Nephron progenitor cell (in vitro differentiated cells): Measurements from ENCODE around the gene MEIS1.

Experiments
- DNase-seq: peaks from one replicate; pipeline ENCODE4 v3.0.0; 2021
- H3K27ac Mint-ChIP-seq: 2 replicates; pipeline ENCODE4 v1.8.0; 2021; ENCODE audit warnings: mild to moderate bottlenecking, moderate library complexity, mixed read lengths
- H3K27me3 Mint-ChIP-seq: 2 replicates; pipeline ENCODE4 v1.8.0; 2021; ENCODE audit warnings: mild to moderate bottlenecking, low read depth, mixed read lengths; ENCODE audit not compliant: poor library complexity
- H3K36me3 Mint-ChIP-seq: 2 replicates; pipeline ENCODE4 v1.8.0; 2021; ENCODE audit warnings: low read depth, mixed read lengths
- H3K4me1 Mint-ChIP-seq: 2 replicates; pipeline ENCODE4 v1.8.0; 2021; ENCODE audit warnings: mixed read lengths
- H3K4me3 Mint-ChIP-seq: 2 replicates; pipeline ENCODE4 v1.8.0; 2021; ENCODE audit warnings: mild to moderate bottlenecking, moderate library complexity, mixed read lengths
- H3K9me3 Mint-ChIP-seq: 2 replicates; pipeline ENCODE4 v1.8.0; 2021; ENCODE audit warnings: mild to moderate bottlenecking, moderate library complexity, mixed read lengths
- CTCF ChIP-seq: fragments of 200-600 bp; sonication (generic); IDR thresholded peaks from 2 replicates; pipeline ENCODE4 v1.5.0; 2021; ENCODE audit warnings: antibody characterized with exemption

Gene MEIS1

GRCh38 chr2:66587216-66587615 is 152.3 kb downstream of the MEIS1 start:
- H3K27me3 Mint-ChIP-seq, result no peaks in the 10 kb centered on the region
- H3K4me3 Mint-ChIP-seq, result no peak overlapping the region
- TF ChIP-seq CTCF, result peak; percentile 18
- H3K27ac Mint-ChIP-seq, result no peak overlapping the region
- peaks cover 7% of the 10 kb centered on the region for H3K4me1 Mint-ChIP-seq
- no peak for DNase-seq
- H3K36me3 Mint-ChIP-seq, result peaks cover 25% of the 10 kb centered on the region
- H3K9me3 Mint-ChIP-seq, result peaks cover 17% of the 10 kb centered on the region

GRCh38 chr2:66594001-66594400 is 159.1 kb downstream of the MEIS1 start:
- Mint-ChIP-seq H3K9me3 (peaks cover 40% of the 10 kb centered on the region), H3K27me3 (peaks cover 7% of the 10 kb centered on the region), H3K4me3 (no peak overlapping the region), H3K27ac (no peak overlapping the region), H3K4me1 (peaks cover 6% of the 10 kb centered on the region), H3K36me3 (peaks cover 38% of the 10 kb centered on the region)
- no peak for DNase-seq
- TF ChIP-seq CTCF, result no peak

- H3K4me3 Mint-ChIP-seq, result no peak overlapping the region
- H3K4me1 Mint-ChIP-seq, result peaks cover 6% of the 10 kb centered on the region
- H3K9me3 Mint-ChIP-seq, result peaks cover 38% of the 10 kb centered on the region
- TF ChIP-seq CTCF, result no peak
- no peak for DNase-seq
- peaks cover 38% of the 10 kb centered on the region for H3K36me3 Mint-ChIP-seq
- H3K27me3 Mint-ChIP-seq, result peaks cover 11% of the 10 kb centered on the region
- H3K27ac Mint-ChIP-seq, result peak overlapping the region; percentile 23
Observed at GRCh38 chr2:66595556-66595955, 160.6 kb downstream of the MEIS1 start.

GRCh38 chr2:66596256-66596655 is 161.3 kb downstream of the MEIS1 start:
- H3K4me3 Mint-ChIP-seq, result no peak overlapping the region
- TF ChIP-seq CTCF, result no peak

DNA sequence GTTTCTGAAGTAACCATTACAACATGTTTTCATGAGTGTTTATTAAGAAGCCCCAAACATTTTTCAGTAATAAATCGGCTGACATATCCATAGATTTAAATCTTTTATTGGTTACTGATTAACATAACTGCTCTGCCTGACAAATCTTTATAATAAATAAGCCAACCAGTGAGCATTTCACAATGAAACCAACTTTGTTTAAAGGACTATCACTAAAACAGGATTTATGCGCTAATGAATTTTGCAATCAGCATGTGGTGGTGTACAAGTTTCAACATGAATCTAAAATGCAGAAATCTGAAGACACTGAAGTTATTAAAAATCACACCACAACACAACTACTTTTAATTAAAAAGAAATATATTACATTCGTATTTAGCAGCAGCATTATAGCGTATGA is 166.7 kb downstream of the MEIS1 start:
- H3K27ac Mint-ChIP-seq, result no peak overlapping the region
- H3K9me3 Mint-ChIP-seq, result peaks cover 30% of the 10 kb centered on the region
- no peak for TF ChIP-seq CTCF
- no peak for DNase-seq
- no peak overlapping the region for H3K4me3 Mint-ChIP-seq
- peaks cover 31% of the 10 kb centered on the region for H3K36me3 Mint-ChIP-seq
- peaks cover 8% of the 10 kb centered on the region for H3K27me3 Mint-ChIP-seq
- H3K4me1 Mint-ChIP-seq, result peaks cover 18% of the 10 kb centered on the region

More at GRCh38 chr2:66596256-66596655, 161.3 kb downstream of the MEIS1 start:
- Mint-ChIP-seq H3K27me3 (peaks cover 12% of the 10 kb centered on the region), H3K9me3 (peaks cover 32% of the 10 kb centered on the region), H3K36me3 (peaks cover 31% of the 10 kb centered on the region), H3K27ac (no peak overlapping the region), H3K4me1 (peaks cover 6% of the 10 kb centered on the region)
- DNase-seq, result no peak

DNA sequence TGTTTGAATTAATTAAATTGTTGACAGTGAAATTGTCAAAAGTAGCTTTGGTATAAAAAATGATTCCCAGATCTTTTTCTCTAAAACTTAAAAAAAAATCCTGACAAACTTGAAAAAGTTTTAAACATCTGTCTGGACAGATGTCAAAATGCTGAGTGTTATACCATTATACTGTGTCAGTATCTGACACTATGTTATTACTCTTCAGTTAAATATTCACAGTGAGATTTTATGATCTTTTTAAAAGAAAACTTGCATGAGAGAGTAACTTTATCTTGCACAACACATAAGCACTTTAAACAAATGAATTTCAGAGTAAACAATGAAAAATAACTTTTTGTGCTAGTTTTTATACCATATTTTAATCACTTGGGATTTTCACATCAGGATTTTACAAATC is 167.4 kb downstream of the MEIS1 start:
- DNase-seq, result no peak
- peaks cover 9% of the 10 kb centered on the region for H3K27me3 Mint-ChIP-seq
- no peak overlapping the region for H3K4me3 Mint-ChIP-seq
- H3K9me3 Mint-ChIP-seq, result peaks cover 25% of the 10 kb centered on the region
- H3K27ac Mint-ChIP-seq, result no peak overlapping the region
- TF ChIP-seq CTCF, result no peak
- H3K36me3 Mint-ChIP-seq, result peaks cover 29% of the 10 kb centered on the region
- peaks cover 18% of the 10 kb centered on the region for H3K4me1 Mint-ChIP-seq
